ENCODE data around the gene RXFP1.

DNA sequence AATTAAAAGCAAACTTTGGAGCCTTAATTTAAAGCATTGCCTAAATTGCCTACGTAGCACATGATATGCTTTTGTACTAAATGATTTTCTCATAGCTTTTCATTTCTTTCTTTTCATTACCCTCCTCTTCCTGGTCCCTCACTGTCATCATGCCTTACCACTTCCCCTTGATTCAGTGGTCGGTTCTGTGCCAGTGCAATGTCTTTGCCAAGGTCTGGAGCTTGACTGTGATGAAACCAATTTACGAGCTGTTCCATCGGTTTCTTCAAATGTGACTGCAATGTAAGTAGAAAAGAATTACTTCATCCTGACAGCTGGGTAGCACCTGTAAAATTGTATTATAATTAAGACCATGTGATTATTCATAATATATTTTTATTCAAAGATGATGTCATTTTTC is 77.5 kb downstream of the RXFP1 start:
- TF ChIP-seq GATA2 (IDR thresholded peaks at IDR 0.05; ENCODE audit: low read depth, low read length) (no peak), GATA3 (IDR thresholded peaks at IDR 0.05; ENCODE audit: low read depth, low read length) (no peak)

Measured in SH-SY5Y (cell line).